GM18498 (cell line): ENCODE measurements around the gene PSMC4.

ENCODE experiments used
- ATAC-seq: cut with Tn5 transposase; IDR thresholded peaks from one replicate; pipeline ENCODE4 v1.9.1; 2021; ENCODE audit warnings: mild to moderate bottlenecking, moderate library complexity; ENCODE audit not compliant: unreplicated experiment

The PSMC4 gene

GRCh38 chr19:39987167-39987566 lies 16.2 kb downstream of the PSMC4 start:
- ATAC-seq, result no peak

GRCh38 chr19:39987596-39987995 lies 16.6 kb downstream of the PSMC4 start:
- ATAC-seq, result no peak

GRCh38 chr19:39993605-39994004 lies 22.6 kb downstream of the PSMC4 start:
- ATAC-seq, result no peak

GRCh38 chr19:39994361-39994760 lies 23.4 kb downstream of the PSMC4 start:
- no peak for ATAC-seq

- ATAC-seq, result no peak
These were observed 24.8 kb downstream of the PSMC4 start for GRCh38 chr19:39995794-39996193.

GRCh38 chr19:39996218-39996810 lies 25.3 kb downstream of the PSMC4 start:
- peak; percentile 23 for ATAC-seq

GRCh38 chr19:39996811-39997637 lies 26.1 kb downstream of the PSMC4 start, which contains the start of gene ZNF546:
TSS of gene ZNF546 (plus strand) at chr19:39997060. CDS start at chr19:39998327, 1,267 bp downstream.
- ATAC-seq, result peak; percentile 92

- no peak for ATAC-seq
These were observed 26.8 kb downstream of the PSMC4 start for GRCh38 chr19:39997638-39998216.

- ATAC-seq, result no peak
These were observed 27.5 kb downstream of the PSMC4 start for GRCh38 chr19:39998501-39998900.

GRCh38 chr19:40005691-40006272 lies 34.8 kb downstream of the PSMC4 start:
- ATAC-seq, result no peak

- no peak for ATAC-seq
These were observed 35.3 kb downstream of the PSMC4 start for GRCh38 chr19:40006273-40006691.

GRCh38 chr19:40009674-40010073 lies 38.7 kb downstream of the PSMC4 start:
- ATAC-seq, result no peak

GRCh38 chr19:40013991-40014390 lies 43.0 kb downstream of the PSMC4 start:
- no peak for ATAC-seq

- no peak for ATAC-seq
These were observed 53.0 kb downstream of the PSMC4 start for GRCh38 chr19:40023969-40024368.

GRCh38 chr19:40025938-40026596 lies 55.1 kb downstream of the PSMC4 start:
- ATAC-seq, result no peak

- no peak for ATAC-seq
These were observed 55.6 kb downstream of the PSMC4 start for GRCh38 chr19:40026597-40026970.
